ENCODE results near the gene AMBP. TPM values are rescaled to one million over a fixed set of nuclear protein-coding genes. Genes with fewer than 3 reads are reported as not detected.
A peak's percentile ranks its signal among the peaks of the same experiment; 100 is the strongest.

The AMBP gene
- total and polyA plus RNA-seq, 2 of the 13 experiments (the other 11 are each of a cell fraction or from before 2014, with no cell fraction given) = 1,510 to 2,580 TPM

DNA sequence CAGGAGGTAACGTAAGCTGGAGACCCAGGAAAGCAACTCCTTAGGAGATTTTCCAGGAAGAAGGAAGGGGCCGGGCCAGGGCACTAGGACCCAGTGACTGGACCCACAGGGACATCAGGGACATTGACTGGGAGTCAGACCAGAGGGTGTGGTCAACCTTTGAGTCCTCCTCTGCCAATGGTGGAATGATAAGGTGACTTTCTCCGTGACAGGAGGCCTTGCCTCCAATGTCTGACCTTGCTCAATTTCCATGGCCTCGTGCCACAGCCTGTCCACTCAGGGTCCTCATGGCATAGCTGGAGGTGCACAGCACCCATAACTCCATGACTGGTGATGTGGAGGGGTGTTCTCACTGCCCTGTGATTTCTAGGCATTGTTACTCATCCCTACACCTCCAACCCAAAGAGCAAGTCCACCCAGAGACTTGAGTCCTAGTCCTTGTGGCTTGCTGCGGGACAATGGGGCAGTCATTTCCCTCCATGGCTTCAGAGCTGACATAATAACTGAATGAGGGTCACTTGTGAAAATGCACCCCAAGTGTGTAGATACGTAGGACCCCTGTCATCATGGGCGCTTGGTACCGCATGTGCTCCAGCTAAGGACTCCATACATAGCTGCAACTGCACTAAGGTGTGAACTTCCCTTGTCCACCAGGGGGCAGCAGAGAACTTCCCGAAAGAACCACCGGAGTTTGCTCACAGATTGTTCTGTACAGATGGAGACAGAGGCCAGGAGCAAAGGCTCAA, 4.1 kb upstream of the AMBP start (continued):
- TF ChIP-seq ARID2 (CRISPR knock-in tag; IDR thresholded peaks at IDR 0.05; ENCODE audit: borderline replicate concordance) = no peak; the same call in 1 of the 2 replicates
- 0 out of 2 replicates have a peak, but pooled peaks have one; percentile 33 for TF ChIP-seq ZNF33B (CRISPR knock-in tag; IDR thresholded peaks at IDR 0.05)
- no peak for TF ChIP-seq HNRNPK (IDR thresholded peaks at IDR 0.05; ENCODE audit: low read depth, low read length, poor library complexity, severe bottlenecking)
- TF ChIP-seq, protein P1, sequence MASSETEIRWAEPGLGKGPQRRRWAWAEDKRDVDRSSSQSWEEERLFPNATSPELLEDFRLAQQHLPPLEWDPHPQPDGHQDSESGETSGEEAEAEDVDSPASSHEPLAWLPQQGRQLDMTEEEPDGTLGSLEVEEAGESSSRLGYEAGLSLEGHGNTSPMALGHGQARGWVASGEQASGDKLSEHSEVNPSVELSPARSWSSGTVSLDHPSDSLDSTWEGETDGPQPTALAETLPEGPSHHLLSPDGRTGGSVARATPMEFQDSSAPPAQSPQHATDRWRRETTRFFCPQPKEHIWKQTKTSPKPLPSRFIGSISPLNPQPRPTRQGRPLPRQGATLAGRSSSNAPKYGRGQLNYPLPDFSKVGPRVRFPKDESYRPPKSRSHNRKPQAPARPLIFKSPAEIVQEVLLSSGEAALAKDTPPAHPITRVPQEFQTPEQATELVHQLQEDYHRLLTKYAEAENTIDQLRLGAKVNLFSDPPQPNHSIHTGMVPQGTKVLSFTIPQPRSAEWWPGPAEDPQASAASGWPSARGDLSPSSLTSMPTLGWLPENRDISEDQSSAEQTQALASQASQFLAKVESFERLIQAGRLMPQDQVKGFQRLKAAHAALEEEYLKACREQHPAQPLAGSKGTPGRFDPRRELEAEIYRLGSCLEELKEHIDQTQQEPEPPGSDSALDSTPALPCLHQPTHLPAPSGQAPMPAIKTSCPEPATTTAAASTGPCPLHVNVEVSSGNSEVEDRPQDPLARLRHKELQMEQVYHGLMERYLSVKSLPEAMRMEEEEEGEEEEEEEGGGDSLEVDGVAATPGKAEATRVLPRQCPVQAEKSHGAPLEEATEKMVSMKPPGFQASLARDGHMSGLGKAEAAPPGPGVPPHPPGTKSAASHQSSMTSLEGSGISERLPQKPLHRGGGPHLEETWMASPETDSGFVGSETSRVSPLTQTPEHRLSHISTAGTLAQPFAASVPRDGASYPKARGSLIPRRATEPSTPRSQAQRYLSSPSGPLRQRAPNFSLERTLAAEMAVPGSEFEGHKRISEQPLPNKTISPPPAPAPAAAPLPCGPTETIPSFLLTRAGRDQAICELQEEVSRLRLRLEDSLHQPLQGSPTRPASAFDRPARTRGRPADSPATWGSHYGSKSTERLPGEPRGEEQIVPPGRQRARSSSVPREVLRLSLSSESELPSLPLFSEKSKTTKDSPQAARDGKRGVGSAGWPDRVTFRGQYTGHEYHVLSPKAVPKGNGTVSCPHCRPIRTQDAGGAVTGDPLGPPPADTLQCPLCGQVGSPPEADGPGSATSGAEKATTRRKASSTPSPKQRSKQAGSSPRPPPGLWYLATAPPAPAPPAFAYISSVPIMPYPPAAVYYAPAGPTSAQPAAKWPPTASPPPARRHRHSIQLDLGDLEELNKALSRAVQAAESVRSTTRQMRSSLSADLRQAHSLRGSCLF (CRISPR knock-in tag; IDR thresholded peaks at IDR 0.05; ENCODE audit: borderline replicate concordance) = no peak; the same call in 1 of the 2 replicates
- peak; percentile 48 for TF ChIP-seq CBFB (CRISPR knock-in tag; IDR thresholded peaks at IDR 0.05)
- peak; percentile 77 for TF ChIP-seq DMAP1 (CRISPR knock-in tag; IDR thresholded peaks at IDR 0.05)
- TF ChIP-seq, protein P2, sequence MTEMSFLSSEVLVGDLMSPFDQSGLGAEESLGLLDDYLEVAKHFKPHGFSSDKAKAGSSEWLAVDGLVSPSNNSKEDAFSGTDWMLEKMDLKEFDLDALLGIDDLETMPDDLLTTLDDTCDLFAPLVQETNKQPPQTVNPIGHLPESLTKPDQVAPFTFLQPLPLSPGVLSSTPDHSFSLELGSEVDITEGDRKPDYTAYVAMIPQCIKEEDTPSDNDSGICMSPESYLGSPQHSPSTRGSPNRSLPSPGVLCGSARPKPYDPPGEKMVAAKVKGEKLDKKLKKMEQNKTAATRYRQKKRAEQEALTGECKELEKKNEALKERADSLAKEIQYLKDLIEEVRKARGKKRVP (CRISPR knock-in tag; IDR thresholded peaks at IDR 0.05) = no peak
- TF ChIP-seq ZNF883 (CRISPR knock-in tag; IDR thresholded peaks at IDR 0.05; ENCODE audit: not compliant biosample characterization) = peak; percentile 95
- TF ChIP-seq MYNN (CRISPR knock-in tag; IDR thresholded peaks at IDR 0.05; ENCODE audit: low read depth) = no peak; the same call in 1 of the 2 replicates
- TF ChIP-seq, protein P3, sequence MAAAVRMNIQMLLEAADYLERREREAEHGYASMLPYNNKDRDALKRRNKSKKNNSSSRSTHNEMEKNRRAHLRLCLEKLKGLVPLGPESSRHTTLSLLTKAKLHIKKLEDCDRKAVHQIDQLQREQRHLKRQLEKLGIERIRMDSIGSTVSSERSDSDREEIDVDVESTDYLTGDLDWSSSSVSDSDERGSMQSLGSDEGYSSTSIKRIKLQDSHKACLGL (CRISPR knock-in tag; IDR thresholded peaks at IDR 0.05) = peak; percentile 25; the same call in 1 of the 2 replicates
- TF ChIP-seq RAD51 (IDR thresholded peaks at IDR 0.05; ENCODE audit: borderline replicate concordance) = no peak
- 0 out of 2 replicates have a peak, but pooled peaks have one; percentile 29 for TF ChIP-seq ZNF616 (CRISPR knock-in tag; IDR thresholded peaks at IDR 0.05; ENCODE audit: low read depth)
- no peak for TF ChIP-seq TAF15 (IDR thresholded peaks at IDR 0.05; ENCODE audit: low read depth, low read length, poor library complexity, severe bottlenecking)
- no peak for TF ChIP-seq PRPF4 (IDR thresholded peaks at IDR 0.05; ENCODE audit: low read depth, low read length, poor library complexity, severe bottlenecking)
- TF ChIP-seq ZNF841 (CRISPR knock-in tag; IDR thresholded peaks at IDR 0.05; ENCODE audit: borderline replicate concordance) = no peak
- peak; percentile 79 for TF ChIP-seq ZBTB7A (CRISPR knock-in tag; IDR thresholded peaks at IDR 0.05)
- TF ChIP-seq ZNF333 (CRISPR knock-in tag; IDR thresholded peaks at IDR 0.05; ENCODE audit: borderline replicate concordance) = 0 out of 2 replicates have a peak, but pooled peaks have one; percentile 20
- no peak for TF ChIP-seq RBM39 (IDR thresholded peaks at IDR 0.05; ENCODE audit: low read depth, low read length, poor library complexity, severe bottlenecking)
